ENCODE measurements around the gene IFITM10. TPM values are rescaled to one million over a fixed set of nuclear protein-coding genes. Genes with fewer than 3 reads are reported as not detected.

IFITM10 gene
- total and polyA plus RNA-seq, 2 donors (not counting 1 experiment from before 2014, with no cell fraction given): 0.09 to 1.7 TPM

GRCh38 chr11:1693327-1694063, 56.9 kb downstream of the IFITM10 start:
- DNase-seq: peak; percentile 81
- peak overlapping the region; percentile 79 for H3K4me2 ChIP-seq (replicated peaks; ENCODE audit: low read depth, low read length, poor library complexity, severe bottlenecking)
- Mint-ChIP-seq H3K9me3 (ENCODE audit: insufficient read depth) (peaks cover 4% of the 10 kb centered on the region), H3K4me1 (peaks cover 5% of the 10 kb centered on the region), H3K27me3 (peaks cover 44% of the 10 kb centered on the region), H3K27ac (peak overlapping the region; percentile 22), H3K4me3 (peak overlapping the region; percentile 79)
- peaks cover 0 to 45% (median 6%) of the 10 kb centered on the region in 4 experiments for H3K27me3 ChIP-seq (replicated peaks in 1 of 4; ENCODE audit: control extremely low read depth in 1 of 4, control insufficient read depth in 3 of 4, insufficient read depth in 4 of 4, low read length in 3 of 4)
- H3K9me3 ChIP-seq (ENCODE audit: control extremely low read depth in 1 of 3, control insufficient read depth in 2 of 3, insufficient read depth in 1 of 3, low read length in 2 of 3): no peaks in the 10 kb centered on the region
- no peaks in the 10 kb centered on the region for H3K79me2 ChIP-seq (ENCODE audit: control insufficient read depth, insufficient read depth, low read length)
- WGBS (ENCODE audit: insufficient coverage): 8% methylated on average over 36 of the region's 37 CpGs
- POLR2A ChIA-PET: interaction anchor here (1.7 kb wide), 2 partner anchors 139 to 458 kb away, joined by 7 to 12 read pairs; no protein-coding TSS in a partner anchor
- H4K20me1 ChIP-seq (ENCODE audit: control insufficient read depth, insufficient read depth, low read length, poor library complexity, severe bottlenecking): no peaks in the 10 kb centered on the region
- TF ChIP-seq, protein P1, sequence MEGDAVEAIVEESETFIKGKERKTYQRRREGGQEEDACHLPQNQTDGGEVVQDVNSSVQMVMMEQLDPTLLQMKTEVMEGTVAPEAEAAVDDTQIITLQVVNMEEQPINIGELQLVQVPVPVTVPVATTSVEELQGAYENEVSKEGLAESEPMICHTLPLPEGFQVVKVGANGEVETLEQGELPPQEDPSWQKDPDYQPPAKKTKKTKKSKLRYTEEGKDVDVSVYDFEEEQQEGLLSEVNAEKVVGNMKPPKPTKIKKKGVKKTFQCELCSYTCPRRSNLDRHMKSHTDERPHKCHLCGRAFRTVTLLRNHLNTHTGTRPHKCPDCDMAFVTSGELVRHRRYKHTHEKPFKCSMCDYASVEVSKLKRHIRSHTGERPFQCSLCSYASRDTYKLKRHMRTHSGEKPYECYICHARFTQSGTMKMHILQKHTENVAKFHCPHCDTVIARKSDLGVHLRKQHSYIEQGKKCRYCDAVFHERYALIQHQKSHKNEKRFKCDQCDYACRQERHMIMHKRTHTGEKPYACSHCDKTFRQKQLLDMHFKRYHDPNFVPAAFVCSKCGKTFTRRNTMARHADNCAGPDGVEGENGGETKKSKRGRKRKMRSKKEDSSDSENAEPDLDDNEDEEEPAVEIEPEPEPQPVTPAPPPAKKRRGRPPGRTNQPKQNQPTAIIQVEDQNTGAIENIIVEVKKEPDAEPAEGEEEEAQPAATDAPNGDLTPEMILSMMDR (IDR thresholded peaks at IDR 0.05): peak; percentile 92
- no peak for TF ChIP-seq EZH2 (IDR thresholded peaks at IDR 0.05; ENCODE audit: borderline replicate concordance, insufficient read depth, low read depth, low read length, poor library complexity, severe bottlenecking)
- CTCF ChIA-PET: interaction anchor here (0.6 to 6.4 kb wide), 67 partner anchors 8 to 465 kb away, joined by 3 to 394 read pairs (median 5); partner anchors contain the start of genes CTSD, H19, IFITM10 and SYT8
- peak overlapping the region; percentile 89 for H2AFZ ChIP-seq (ENCODE audit: insufficient read depth, low read depth, low read length, poor library complexity, severe bottlenecking)
- intact Hi-C loops (cut with micrococcal nuclease): loop anchor here (5.0 kb wide), 1 partner anchor 41 kb away; no protein-coding TSS in a partner anchor
- peak; percentile 56 for ATAC-seq (ENCODE audit: low read depth)
- H3K27ac ChIP-seq (ENCODE audit: low read length in 2 of 2): no peak overlapping the region
- peaks cover 8 to 14% of the 10 kb centered on the region in 2 donors for H3K4me1 ChIP-seq (ENCODE audit: control insufficient read depth in 2 of 2, insufficient read depth in 2 of 2, low read length in 2 of 2)
- peak overlapping the region in 3 of 5 experiments; percentile 19 to 40 (median 28) for H3K4me3 ChIP-seq (ENCODE audit: control extremely low read depth in 1 of 5, extremely low read depth in 1 of 5, insufficient read depth in 1 of 5, low read depth in 2 of 5, low read length in 4 of 5)
- H3K36me3 ChIP-seq (replicated peaks in 1 of 2; ENCODE audit: control extremely low read depth in 1 of 2, control insufficient read depth in 1 of 2, extremely low read depth in 1 of 2, insufficient read depth in 2 of 2, low read length in 1 of 2): no peaks in the 10 kb centered on the region
- no peak overlapping the region for H3K9ac ChIP-seq (ENCODE audit: low read length)

All from B cell (primary cell).